SU-DHL-6 (cell line): ENCODE measurements around the gene ZNF496.

Experiments
- CTCF ChIP-seq: fragments of 200-600 bp; sonication (generic); IDR thresholded peaks from one replicate; pipeline ENCODE4 v1.5.1; 2017; ENCODE audit warnings: antibody characterized with exemption, mild to moderate bottlenecking, low read length, moderate library complexity; ENCODE audit not compliant: insufficient read depth, poor library complexity, severe bottlenecking
- EZH2phosphoT487 ChIP-seq: fragments of 200-600 bp; sonication (generic), shearing (Covaris generic); conservative IDR thresholded peaks from 2 replicates; pipeline ENCODE4 v1.6.1; 2018; ENCODE audit warnings: mild to moderate bottlenecking, antibody characterized with exemption, low read length, moderate library complexity, mixed read lengths

GRCh38 chr1:247371801-247372259 is 40.2 kb upstream of the ZNF496 start:
- no peak for TF ChIP-seq CTCF
- TF ChIP-seq EZH2phosphoT487, result no peak
